ENCODE data around the gene PLRG1.

GRCh38 chr4:154527308-154527707 is 22.9 kb downstream of the PLRG1 start:
- TF ChIP-seq CTCF (IDR thresholded peaks at IDR 0.05), result no peak
- no peak for TF ChIP-seq EP300 (IDR thresholded peaks at IDR 0.05)
- no peak for TF ChIP-seq POLR2A (IDR thresholded peaks at IDR 0.05)
